ENCODE measurements around the gene SSB.

DNA sequence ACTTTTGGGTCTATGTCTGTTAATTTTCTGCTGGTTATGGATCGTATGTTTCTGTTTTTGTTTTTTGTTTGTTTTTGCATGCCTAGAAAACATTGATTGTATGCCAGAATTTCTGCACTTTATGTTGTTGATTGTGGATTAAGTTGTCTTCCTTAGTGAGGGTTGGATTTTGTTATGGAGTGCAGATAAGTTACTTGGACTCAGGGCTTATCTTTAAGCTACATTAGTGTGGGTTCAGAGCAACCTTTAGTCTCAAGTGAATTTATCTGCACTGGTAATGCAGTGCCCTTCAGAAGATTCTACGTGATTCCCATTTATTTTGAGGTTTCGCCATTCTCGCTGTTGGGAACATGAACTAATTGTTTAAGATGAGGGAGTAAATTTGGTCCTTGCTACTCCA, 61.5 kb downstream of the SSB start:
- TF ChIP-seq EZH2 (IDR thresholded peaks at IDR 0.05; ENCODE audit: borderline replicate concordance, insufficient read depth, low read length, poor library complexity, severe bottlenecking) (no peak), EP300 (conservative IDR thresholded peaks at IDR 0.05; ENCODE audit: poor library complexity, severe bottlenecking) (no peak), TAF1 (IDR thresholded peaks at IDR 0.05; ENCODE audit: low read depth) (no peak), POLR2AphosphoS5 (IDR thresholded peaks at IDR 0.05) (no peak)
- TF ChIP-seq, protein P1, sequence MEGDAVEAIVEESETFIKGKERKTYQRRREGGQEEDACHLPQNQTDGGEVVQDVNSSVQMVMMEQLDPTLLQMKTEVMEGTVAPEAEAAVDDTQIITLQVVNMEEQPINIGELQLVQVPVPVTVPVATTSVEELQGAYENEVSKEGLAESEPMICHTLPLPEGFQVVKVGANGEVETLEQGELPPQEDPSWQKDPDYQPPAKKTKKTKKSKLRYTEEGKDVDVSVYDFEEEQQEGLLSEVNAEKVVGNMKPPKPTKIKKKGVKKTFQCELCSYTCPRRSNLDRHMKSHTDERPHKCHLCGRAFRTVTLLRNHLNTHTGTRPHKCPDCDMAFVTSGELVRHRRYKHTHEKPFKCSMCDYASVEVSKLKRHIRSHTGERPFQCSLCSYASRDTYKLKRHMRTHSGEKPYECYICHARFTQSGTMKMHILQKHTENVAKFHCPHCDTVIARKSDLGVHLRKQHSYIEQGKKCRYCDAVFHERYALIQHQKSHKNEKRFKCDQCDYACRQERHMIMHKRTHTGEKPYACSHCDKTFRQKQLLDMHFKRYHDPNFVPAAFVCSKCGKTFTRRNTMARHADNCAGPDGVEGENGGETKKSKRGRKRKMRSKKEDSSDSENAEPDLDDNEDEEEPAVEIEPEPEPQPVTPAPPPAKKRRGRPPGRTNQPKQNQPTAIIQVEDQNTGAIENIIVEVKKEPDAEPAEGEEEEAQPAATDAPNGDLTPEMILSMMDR (IDR thresholded peaks at IDR 0.05; ENCODE audit: poor library complexity, severe bottlenecking), result no peak

All from neural cell (in vitro differentiated cells).